Duodenal mucosa (tissue), 2 donors: ENCODE results near the gene GMDS.

ENCODE experiments used
- H3K27ac ChIP-seq: one replicate; pipeline ENCODE4 v1.7.0; 2013; ENCODE audit warnings: low read depth, low read length
- H3K27me3 ChIP-seq, 2 donors: one replicate each; pipeline ENCODE4 v1.7.0; 2013; ENCODE audit warnings: low read length in 2 of 2, control low read depth in 1 of 2; ENCODE audit not compliant: insufficient read depth in 2 of 2, control insufficient read depth in 1 of 2
- H3K36me3 ChIP-seq, 2 donors: one replicate each; pipeline ENCODE4 v1.7.0; 2013; ENCODE audit warnings: low read length in 2 of 2, control low read depth in 1 of 2; ENCODE audit not compliant: insufficient read depth in 2 of 2, control insufficient read depth in 1 of 2
- H3K4me1 ChIP-seq, 2 donors: one replicate each; pipeline ENCODE4 v1.7.0; 2013; ENCODE audit warnings: low read length in 2 of 2, control low read depth in 1 of 2; ENCODE audit not compliant: insufficient read depth in 2 of 2, control insufficient read depth in 1 of 2
- H3K4me3 ChIP-seq, 2 donors: one replicate each; pipeline ENCODE4 v1.7.0; 2013; ENCODE audit warnings: low read length in 2 of 2, low read depth in 1 of 2
- H3K9ac ChIP-seq, 2 donors: one replicate each; pipeline ENCODE4 v1.7.0; 2013; ENCODE audit warnings: low read length in 2 of 2, low read depth in 1 of 2
- H3K9me3 ChIP-seq, 2 donors: one replicate each; pipeline ENCODE4 v1.7.0; 2013; ENCODE audit warnings: low read length in 2 of 2, control low read depth in 1 of 2; ENCODE audit not compliant: control insufficient read depth in 1 of 2

Gene GMDS

DNA sequence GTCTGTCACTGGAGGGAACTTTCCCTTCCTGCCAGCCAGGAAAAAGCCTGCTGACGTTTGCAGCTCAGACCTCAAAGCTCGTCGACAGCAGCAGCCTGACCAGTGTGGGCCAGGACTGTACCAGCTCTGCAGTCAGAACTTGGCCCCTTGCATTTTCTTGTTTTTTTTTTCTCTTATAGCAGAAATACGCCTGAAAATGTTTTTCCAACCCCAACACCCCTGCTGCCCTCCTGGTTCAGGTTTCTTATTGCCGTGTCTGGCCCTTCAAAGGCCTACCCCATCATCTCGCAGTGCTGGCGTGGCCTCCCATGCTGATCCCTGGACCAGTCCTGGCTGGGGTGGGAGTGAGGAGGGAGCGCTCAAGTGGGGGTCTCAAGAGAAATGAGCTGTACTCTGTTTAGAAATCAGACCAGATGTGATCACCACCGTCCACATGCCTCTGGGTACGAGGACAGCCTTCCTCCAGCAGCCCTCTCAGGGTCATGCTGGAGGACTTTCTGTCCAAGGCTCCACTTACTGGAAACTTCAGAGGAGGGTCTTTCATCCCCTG lies 466.6 kb downstream of the GMDS start:
- peaks cover 5% of the 10 kb centered on the region in 2 donors for H3K36me3 ChIP-seq
- no peaks in the 10 kb centered on the region for H3K27me3 ChIP-seq
- no peaks in the 10 kb centered on the region for H3K9me3 ChIP-seq
- H3K4me3 ChIP-seq, result no peak overlapping the region
- no peak overlapping the region for H3K9ac ChIP-seq
- no peak overlapping the region for H3K27ac ChIP-seq
- H3K4me1 ChIP-seq, result peaks cover 0 to 4% of the 10 kb centered on the region in 2 donors

DNA sequence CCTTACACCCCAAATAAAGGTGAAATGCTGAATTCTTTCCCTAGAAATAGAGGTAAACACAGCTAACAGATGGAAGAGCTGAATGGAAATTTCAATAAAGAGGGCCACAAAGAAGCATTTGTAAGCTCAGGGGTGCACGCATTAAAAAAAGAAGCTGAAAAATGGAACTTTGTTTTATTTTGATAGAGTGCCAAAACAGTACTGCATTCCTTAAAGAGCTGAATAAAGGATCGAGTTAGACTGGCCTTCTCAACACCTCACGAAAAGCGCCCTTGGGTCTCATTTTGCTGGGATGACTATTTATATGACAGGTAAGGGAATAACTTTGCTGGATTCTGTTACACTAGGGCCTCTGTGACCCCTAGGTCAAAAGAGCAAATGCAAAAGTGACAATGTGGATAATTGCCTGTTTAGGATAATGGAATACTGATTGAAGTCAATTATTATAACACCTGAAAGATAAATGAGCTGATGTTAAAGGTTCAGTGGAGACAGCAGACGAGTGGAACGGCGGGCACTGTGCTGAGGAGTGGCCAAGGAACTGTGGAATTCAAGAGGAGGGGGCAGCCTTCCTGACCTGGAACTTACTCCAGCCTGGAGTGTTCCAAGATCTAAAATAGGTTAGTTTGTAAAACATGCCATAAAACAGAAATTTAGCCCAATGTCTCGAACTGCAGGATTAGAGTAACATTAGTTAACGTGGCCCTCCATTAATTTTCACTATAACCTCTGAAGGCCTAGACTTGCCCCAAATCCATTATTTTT lies 467.3 kb downstream of the GMDS start:
- Histone ChIP-seq H3K9ac (no peak overlapping the region), H3K4me3 (no peak overlapping the region), H3K4me1 (peaks cover 0 to 4% of the 10 kb centered on the region in 2 donors), H3K36me3 (peaks cover 5% of the 10 kb centered on the region in 2 donors), H3K27ac (no peak overlapping the region), H3K27me3 (no peaks in the 10 kb centered on the region), H3K9me3 (no peaks in the 10 kb centered on the region)

DNA sequence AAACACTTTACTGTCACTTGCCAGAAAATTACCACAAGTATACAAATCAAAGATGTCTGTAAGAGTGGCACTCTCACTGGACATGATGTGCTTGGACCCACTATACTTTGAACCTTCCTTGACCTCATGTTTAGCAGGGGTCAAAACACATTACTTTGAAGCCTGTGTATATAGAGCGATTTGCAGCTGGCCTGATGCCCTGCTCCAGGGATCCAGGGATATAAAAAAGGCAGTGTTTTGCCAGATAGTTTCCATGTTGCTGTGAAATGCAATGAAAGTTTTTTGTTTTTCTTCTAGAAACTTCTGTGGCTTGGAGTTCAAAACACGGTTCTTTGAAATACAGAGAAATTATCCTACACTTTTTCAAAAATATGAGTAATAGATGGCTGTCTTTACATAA lies 470.0 kb downstream of the GMDS start:
- no peak overlapping the region for H3K27ac ChIP-seq
- H3K9me3 ChIP-seq, result no peaks in the 10 kb centered on the region
- no peak overlapping the region for H3K9ac ChIP-seq
- peaks cover 5 to 6% of the 10 kb centered on the region in 2 donors for H3K36me3 ChIP-seq
- peaks cover 3 to 4% of the 10 kb centered on the region in 2 donors for H3K4me1 ChIP-seq
- H3K27me3 ChIP-seq, result no peaks in the 10 kb centered on the region
- H3K4me3 ChIP-seq, result no peak overlapping the region

DNA sequence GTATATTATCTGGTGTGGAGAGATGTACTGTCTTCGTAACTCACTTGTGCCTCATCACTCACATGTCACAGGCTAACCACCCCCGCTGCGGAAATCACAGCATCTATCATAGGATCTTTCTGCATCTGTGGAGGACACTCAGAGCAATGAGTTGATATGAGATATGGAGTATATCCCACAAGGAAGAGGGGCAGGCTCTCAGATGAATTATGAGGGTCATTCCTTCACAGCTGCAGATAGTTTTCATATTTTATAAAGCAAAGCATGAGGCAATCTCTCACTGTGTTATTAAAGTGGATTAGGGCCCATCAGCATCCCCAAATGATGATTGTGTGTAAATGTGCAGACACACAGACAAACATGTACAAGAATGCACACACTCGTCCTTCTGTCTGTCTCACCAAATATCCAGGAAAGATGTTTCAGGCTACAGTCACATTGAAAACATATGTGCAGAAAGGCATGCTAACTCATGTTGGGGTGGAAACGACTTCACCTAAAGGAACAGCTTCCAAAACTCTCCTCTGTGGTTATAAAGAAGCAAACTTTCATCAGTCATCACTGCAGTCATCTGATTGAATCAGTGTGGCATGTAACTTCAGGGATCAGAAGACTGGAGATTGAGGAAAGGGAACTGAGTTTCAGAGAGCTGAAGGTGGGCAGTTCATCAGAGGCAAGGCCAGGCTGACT lies 471.0 kb downstream of the GMDS start:
- Histone ChIP-seq H3K4me1 (peaks cover 3 to 4% of the 10 kb centered on the region in 2 donors), H3K9ac (no peak overlapping the region), H3K36me3 (peaks cover 5 to 10% of the 10 kb centered on the region in 2 donors), H3K27ac (no peak overlapping the region), H3K9me3 (no peaks in the 10 kb centered on the region), H3K4me3 (no peak overlapping the region), H3K27me3 (no peaks in the 10 kb centered on the region)

DNA sequence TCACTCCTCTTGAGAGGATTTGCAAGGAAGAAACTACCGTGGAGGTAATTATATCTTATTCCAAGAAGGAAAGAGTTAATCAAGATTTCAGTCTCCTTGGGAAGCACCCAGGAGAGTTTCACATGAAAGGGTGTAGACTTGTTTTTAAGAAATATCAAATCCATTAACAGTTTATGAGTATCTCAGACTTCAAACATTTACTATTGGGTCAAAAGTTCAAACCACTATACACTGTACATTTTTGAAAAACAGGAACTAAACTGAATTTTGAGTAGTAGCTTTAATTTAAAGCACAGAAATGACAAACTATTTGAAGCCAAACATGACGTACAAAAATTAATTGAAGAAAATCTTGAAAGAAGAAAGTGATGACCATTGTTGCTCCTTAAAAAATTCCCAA lies 471.7 kb downstream of the GMDS start:
- no peaks in the 10 kb centered on the region for H3K9me3 ChIP-seq
- no peak overlapping the region for H3K4me3 ChIP-seq
- H3K4me1 ChIP-seq, result peaks cover 3 to 4% of the 10 kb centered on the region in 2 donors
- no peak overlapping the region for H3K27ac ChIP-seq
- no peaks in the 10 kb centered on the region for H3K27me3 ChIP-seq
- no peak overlapping the region for H3K9ac ChIP-seq
- H3K36me3 ChIP-seq, result peaks cover 5 to 10% of the 10 kb centered on the region in 2 donors

DNA sequence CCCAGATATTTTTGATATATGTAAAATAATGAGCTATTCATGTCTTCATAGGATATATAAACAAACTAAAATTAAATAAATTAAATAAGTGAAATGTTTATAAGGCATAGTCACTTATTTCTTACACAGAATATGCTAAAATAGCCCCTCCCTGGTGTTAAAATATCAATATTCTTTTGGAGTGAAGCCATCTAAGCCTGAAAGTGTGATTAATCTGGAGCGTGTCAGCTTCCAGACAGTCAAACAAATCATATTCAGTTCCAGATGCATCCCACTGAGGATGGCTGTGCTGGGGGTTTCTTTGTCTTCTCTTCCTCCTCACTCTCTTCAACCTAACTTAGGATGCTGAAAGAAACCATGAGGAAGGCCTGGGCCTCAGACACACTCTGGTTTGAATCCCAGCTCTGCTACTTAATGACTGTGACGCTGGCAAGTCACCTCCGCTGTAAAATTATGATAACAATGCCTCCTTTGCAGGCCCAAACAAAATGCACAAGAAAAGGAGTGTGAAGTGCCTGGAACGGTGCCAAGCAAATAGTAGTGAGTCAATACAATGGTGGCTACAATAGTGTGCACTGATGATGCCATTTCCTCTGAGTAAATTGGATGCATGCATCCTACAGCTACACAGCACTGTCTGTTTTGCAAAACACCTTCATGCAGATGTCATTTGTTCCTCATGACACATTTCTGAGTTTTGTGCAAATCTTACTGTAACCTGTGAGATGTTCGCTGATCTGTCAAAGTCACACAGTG lies 474.3 kb downstream of the GMDS start:
- Histone ChIP-seq H3K27me3 (no peaks in the 10 kb centered on the region), H3K27ac (no peak overlapping the region), H3K36me3 (peaks cover 0 to 5% of the 10 kb centered on the region in 2 donors), H3K4me1 (peaks cover 3 to 11% of the 10 kb centered on the region in 2 donors), H3K9ac (no peak overlapping the region), H3K9me3 (no peaks in the 10 kb centered on the region), H3K4me3 (no peak overlapping the region)

DNA sequence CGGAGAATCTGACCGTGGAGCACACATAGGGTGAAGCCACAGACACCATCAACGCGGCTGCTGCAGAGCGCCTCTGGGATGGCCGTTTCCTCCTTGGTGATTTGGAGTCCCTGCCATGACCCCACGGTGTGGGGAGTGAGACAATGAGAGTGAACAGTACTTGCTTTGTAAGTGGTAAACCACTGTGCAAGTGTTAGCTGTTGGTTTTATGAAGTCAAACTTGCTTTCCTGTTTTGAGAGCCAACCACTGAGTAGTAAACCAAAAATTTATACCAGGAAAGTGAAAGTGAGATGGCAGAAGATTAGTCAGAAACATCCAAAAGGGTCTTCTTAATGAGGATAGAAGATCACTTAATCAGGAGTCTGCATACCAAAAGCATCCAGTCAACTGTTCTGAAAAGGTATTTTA lies 475.0 kb downstream of the GMDS start:
- Histone ChIP-seq H3K4me3 (no peak overlapping the region), H3K9me3 (no peaks in the 10 kb centered on the region), H3K36me3 (peaks cover 0 to 11% of the 10 kb centered on the region in 2 donors), H3K27ac (no peak overlapping the region), H3K4me1 (peaks cover 3 to 11% of the 10 kb centered on the region in 2 donors), H3K9ac (no peak overlapping the region), H3K27me3 (no peaks in the 10 kb centered on the region)

DNA sequence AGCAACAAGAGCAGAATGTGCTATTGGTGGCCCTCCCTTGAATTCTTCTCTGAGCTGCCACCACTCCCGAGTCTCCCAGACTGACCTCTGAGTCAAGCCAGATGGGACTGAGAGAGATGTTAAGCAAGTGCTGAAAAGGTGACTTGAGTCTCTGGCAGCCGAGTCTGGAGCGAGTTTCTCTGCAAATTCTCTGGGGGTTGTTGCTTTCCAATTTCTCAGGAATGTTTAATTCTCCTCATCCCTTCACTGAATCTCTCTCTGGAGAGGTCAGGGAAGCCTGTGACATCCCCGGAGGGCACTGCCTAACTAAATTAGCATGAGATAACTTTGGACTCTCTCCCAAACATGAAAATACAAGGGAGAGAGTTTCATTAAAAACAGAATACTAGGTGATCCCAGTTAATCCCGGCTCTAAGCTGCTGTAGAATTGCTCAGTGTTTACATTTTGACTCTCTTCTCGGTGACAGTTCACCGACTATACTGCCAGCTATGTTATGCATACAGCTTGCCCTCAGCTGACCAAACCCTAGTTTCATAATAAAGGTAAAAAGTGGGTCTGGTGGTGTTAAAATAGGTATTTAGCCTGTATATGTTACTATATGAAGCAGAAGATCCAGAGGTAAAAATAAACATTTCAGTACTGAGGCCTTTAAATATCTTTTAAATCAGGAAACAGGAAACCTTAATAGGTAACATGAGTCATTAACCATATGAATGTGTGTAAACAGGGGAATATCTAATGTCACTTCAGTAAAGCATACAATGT lies 477.7 kb downstream of the GMDS start:
- no peak overlapping the region for H3K27ac ChIP-seq
- no peak overlapping the region for H3K9ac ChIP-seq
- H3K27me3 ChIP-seq, result no peaks in the 10 kb centered on the region
- H3K9me3 ChIP-seq, result no peaks in the 10 kb centered on the region
- peaks cover 7 to 9% of the 10 kb centered on the region in 2 donors for H3K4me1 ChIP-seq
- no peak overlapping the region for H3K4me3 ChIP-seq
- H3K36me3 ChIP-seq, result peaks cover 0 to 17% of the 10 kb centered on the region in 2 donors

DNA sequence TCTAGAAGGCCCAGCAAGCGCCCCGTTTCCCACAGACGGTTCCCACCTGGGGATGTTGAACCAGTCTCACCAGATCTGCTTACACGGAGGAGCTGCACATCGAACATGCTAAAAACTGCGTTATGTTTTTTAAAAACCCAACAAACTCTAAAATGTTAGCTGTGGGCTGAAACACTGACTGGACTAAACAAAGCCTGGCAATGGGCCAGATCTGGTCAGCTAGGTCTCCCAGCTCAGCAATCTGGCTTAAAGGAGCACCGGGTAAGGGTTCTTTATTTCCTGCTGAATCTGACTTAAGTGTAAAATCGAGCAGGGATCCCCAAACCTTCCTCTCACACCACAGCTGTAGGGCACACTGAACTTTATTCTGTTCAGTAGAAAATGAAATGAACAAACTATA lies 478.8 kb downstream of the GMDS start:
- Histone ChIP-seq H3K4me3 (no peak overlapping the region), H3K9ac (no peak overlapping the region), H3K9me3 (no peaks in the 10 kb centered on the region), H3K27me3 (no peaks in the 10 kb centered on the region), H3K36me3 (peaks cover 0 to 17% of the 10 kb centered on the region in 2 donors), H3K27ac (no peak overlapping the region), H3K4me1 (peaks cover 16 to 19% of the 10 kb centered on the region in 2 donors)
